Anterior cingulate cortex (tissue), 58 donors: ENCODE measurements around the gene SNRNP70.
"Not testable (repeated sequence)": the region's sequence is repeated elsewhere in the genome, so short reads cannot be mapped to it uniquely, and the experiment has no call there.

Experiments used
- DNase-seq, 58 donors: peaks; one replicate each; lab custom pipeline; 2025; lab: John Stamatoyannopoulos, UW

SNRNP70 gene

DNA sequence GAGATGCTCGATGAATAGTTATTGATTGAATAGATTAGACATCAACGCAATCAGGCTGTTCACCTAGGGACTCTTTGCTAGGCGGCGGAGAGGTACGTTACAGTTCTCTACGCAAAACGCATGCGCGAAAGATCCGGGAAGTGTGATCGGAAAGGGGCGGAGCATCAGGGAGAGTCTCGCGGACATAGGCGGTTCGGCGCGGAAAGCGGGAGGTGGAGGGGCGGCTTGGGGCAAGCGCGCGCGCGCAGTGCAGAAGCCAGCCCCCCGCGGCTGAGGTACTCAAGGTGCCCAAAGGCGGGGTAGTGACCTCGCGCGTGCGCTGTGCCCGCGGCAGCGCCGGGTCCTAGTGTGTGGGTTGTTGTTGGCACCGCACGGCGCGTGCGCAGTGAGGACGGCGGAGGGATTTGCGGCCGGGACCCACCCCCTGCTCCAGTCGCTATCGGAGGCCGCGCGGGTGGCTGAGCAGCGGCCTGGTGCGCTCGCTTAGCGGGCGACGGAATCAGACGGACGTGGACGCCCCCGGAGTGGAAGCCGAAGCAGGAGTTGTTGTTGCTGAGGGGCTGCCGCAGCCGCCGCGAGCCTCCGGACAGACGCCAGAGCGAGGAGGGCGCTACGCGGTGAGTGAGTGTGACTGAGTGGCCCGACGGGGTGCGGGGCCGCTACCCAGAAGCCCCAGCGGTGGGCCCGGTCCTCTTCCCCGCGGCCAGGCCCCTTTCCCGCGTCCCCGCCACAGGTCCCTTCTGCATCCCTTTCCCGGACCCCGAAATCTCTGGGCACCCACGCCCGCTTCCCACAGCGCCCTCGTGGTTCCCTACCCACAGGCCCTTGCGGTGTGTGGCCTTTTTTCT is at the start of gene SNRNP70:
Gene SNRNP70 (plus strand): TSS at position 432 of the 848 bp plus-strand sequence. CDS start 964 bp downstream, outside the sequence.
- peak; percentile 82 to 99 (median 97) for DNase-seq

- not testable (repeated sequence) for DNase-seq
Measured at GRCh38 chr19:49036815-49037214, 48.4 kb upstream of the SNRNP70 start, which contains the start of gene CGB1. Gene CGB1 (minus strand): TSS chr19:49036895. CDS start chr19:49036711, 184 bp downstream.

DNA sequence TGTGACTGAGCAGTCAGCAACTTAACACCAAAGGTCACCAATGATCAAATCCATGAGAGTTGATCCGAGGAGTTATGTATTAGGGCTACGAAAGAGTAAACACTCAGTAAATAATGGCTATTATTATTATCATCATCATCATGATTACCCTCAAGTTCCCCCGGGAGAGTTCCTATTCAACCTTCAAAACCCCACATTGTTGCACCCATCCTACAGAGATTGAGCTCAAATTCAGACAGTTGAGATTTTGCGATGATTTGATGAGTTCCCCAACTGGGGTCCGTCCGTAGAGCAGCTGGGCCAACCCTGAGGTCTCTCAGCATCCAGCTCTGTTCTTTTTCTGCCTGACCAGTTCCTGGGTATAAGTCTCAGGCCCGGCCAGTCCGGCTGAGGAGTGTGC is 47.1 kb upstream of the SNRNP70 start:
- not testable (repeated sequence) for DNase-seq

- DNase-seq, result not testable (repeated sequence)
Measured at GRCh38 chr19:49038557-49039276, 46.5 kb upstream of the SNRNP70 start.

GRCh38 chr19:49039736-49040135 is 45.5 kb upstream of the SNRNP70 start:
- DNase-seq, result not testable (repeated sequence)

GRCh38 chr19:49042177-49042576 is 43.1 kb upstream of the SNRNP70 start:
- DNase-seq, result no peak

- not testable (repeated sequence) for DNase-seq
Measured at GRCh38 chr19:49042666-49043065, 42.6 kb upstream of the SNRNP70 start.

DNA sequence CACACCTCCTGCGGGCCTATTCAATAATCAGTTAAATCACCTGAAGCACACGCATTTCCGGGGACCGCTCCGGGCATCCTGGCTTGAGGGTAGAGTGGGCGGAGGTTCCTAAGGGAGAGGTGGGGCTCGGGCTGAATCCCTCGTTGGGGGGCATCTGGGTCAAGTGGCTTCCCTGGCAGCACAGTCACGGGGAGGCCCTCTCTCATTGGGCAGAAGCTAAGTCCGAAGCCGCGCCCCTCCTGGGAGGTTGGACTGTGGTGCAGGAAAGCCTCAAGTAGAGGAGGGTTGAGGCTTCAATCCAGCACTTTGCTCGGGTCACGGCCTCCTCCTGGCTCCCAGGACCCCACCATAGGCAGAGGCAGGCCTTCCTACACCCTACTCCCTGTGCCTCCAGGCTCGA is 41.7 kb upstream of the SNRNP70 start, which contains the start of gene CGB5:
Gene CGB5 (plus strand): TSS at position 301 of the 400 bp plus-strand sequence. CDS start 362 bp downstream, outside the sequence.
- not testable (repeated sequence) for DNase-seq

GRCh38 chr19:49049011-49049410 is 36.2 kb upstream of the SNRNP70 start, which contains the start of gene CGB8:
Gene CGB8 (minus strand): TSS chr19:49049111. CDS start chr19:49048739, 372 bp downstream.
- not testable (repeated sequence) for DNase-seq

- not testable (repeated sequence) for DNase-seq
Measured at GRCh38 chr19:49049834-49050233, 35.4 kb upstream of the SNRNP70 start.

- not testable (repeated sequence) for DNase-seq
Measured at GRCh38 chr19:49050376-49051033, 34.7 kb upstream of the SNRNP70 start.

- DNase-seq, result peak in 6 of 58 donors; percentile 0 to 13 (median 5)
Measured at GRCh38 chr19:49056101-49056901, 28.9 kb upstream of the SNRNP70 start.

DNA sequence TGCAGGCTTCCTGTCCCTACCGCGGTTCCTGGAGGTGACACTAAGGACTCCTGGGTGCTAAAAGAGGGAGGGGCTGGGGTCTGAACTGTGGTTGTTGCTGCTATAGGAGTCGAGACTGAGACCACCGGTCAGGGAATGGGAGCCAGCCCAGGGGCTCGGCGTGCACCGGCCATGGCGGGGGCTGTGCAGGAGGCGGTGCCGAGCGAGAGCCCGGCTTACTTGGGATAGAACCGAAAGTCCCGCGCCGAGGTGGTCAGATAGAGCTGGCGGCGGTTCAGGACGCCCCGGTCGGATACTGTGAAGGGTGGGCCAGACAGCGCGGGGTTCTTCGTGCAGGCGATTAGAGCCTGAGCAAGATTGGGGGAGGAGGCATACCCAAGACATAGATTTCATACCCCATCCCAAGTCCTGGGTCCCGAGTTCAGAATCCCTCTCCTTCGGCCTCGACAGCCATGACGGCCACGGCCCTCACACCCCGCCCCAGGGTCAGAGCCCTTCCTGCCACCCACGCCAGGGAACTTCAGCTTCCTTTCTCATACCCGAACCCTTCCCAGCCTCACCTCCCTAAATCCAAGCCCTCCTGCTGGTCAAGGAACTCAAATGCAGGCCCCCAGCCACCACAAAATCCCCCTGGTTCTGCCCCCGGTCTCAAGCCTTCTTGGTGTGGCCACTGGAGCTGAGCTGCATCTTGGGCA is 28.2 kb upstream of the SNRNP70 start:
- not testable (repeated sequence) for DNase-seq

DNA sequence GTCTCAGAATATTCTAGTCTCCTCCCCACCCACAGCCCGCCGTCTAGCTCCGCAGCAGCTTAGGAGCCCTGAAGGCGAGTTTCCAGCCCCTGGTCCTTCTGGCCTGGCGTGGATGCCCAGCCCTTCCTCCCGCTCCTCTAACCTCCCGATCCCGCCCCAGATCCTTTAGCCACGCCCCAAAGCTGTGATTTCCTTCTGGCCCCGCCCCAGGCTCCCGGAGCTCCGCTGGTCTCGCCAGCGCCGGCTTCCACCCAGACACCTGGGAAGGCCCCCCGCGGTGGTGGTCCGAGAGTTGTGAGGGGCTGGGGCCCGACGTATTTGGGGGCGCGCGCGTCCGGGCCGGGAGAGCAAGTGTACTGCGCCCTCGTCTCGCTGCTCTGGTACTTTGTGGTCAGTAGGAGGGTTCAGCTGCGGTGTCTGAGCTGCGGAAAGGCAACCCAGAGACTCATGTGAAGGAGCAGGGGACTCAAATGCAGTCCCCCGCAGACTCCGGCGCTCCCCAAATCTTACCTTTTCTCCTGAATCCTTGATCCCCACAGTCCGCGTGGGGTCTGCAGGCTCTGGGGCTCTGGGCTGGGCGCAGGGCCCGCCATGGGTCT is 27.5 kb upstream of the SNRNP70 start, which contains the start of gene CGB7:
Gene CGB7 (minus strand): TSS at position 114 of the 599 bp plus-strand sequence. CDS start 2,374 bp downstream, outside the sequence.
- DNase-seq, result peak in 5 of 58 donors; percentile 1 to 6 (median 4)

DNA sequence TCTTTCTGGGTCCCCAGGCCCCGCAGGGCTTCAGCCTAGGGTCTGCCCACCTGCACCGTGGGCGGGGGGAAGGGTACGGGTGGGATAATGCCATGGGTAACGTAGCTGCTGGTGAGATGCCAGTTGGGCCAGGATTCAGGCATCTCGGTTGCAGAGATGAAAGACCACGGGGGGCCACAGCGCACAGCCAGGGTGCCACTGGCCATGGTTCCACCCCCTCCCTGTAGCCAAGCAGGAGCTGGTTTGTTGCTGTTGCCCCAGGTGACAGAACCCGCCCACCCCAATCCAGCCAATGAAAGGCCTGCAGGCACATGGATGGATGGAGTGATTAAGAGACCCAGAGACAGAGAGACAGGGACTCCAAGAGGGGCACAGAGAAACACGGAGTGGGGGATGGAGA is 26.7 kb upstream of the SNRNP70 start:
- peak in 1 of 58 donors; percentile 10 for DNase-seq

GRCh38 chr19:49059053-49059452 is 26.2 kb upstream of the SNRNP70 start:
- DNase-seq, result no peak

GRCh38 chr19:49061000-49061399 is 24.3 kb upstream of the SNRNP70 start:
- no peak for DNase-seq

- no peak for DNase-seq
Measured at GRCh38 chr19:49061445-49061844, 23.8 kb upstream of the SNRNP70 start.
